HCT116 (cell line): ENCODE data around the gene PHACTR4. TPM values are rescaled to one million over a fixed set of nuclear protein-coding genes. Genes with fewer than 3 reads are reported as not detected.
A peak's percentile ranks its signal among the peaks of the same experiment; 100 is the strongest.

ENCODE experiments used
- ATAC-seq: fragments of 200-7000 bp; cut with Tn5 transposase; 2 replicates; pipeline ENCODE4 v1.9.1; 2020; ENCODE audit warnings: mild to moderate bottlenecking, moderate library complexity
- BruUV-seq: library from RNA; stranded (reverse); fragments of 400-500 nt; replicated peaks from 2 replicates; lab custom pipeline; 2021; lab: Mats Ljungman, UMichigan
- CTCF ChIA-PET: fragments of 300-600 bp; sonication (Branson Sonifier 250); formaldehyde crosslinking; loops from one replicate; lab custom pipeline; 2021; ENCODE audit warnings: antibody characterized with exemption; lab: Charles Lee
- POLR2A ChIA-PET: fragments of 300-600, 350-600 bp; sonication (Branson Sonifier 250); formaldehyde crosslinking; loops from one replicate; lab custom pipeline; 2021; ENCODE audit warnings: antibody characterized with exemption; lab: Charles Lee
- RAD21 ChIA-PET, 2 experiments: fragments of 300-600 bp; sonication (Branson Sonifier 250); formaldehyde crosslinking; loops; one replicate each; lab custom pipeline; 2023; ENCODE audit warnings: low total read pairs in 2 of 2; ENCODE audit not compliant: uncharacterized antibody in 2 of 2, unreplicated experiment in 2 of 2, low non-redundant PET in 1 of 2; lab: Charles Lee
- DNase-seq: peaks from one replicate; pipeline ENCODE4 v3.0.0-alpha.2; 2010; ENCODE audit warnings: low read depth, low spot score
- H2AFZ ChIP-seq: fragments of 200-600 bp; shearing (Covaris generic), sonication (generic); 2 replicates; pipeline ENCODE4 v1.6.1; 2017; ENCODE audit warnings: low read depth, mixed run types, mixed read lengths, antibody characterized with exemption, low read length; ENCODE audit not compliant: poor library complexity, severe bottlenecking
- H3K27ac ChIP-seq: 2 replicates; pipeline ENCODE4 v1.5.1; 2012; ENCODE audit warnings: low read depth, low read length
- H3K27me3 ChIP-seq: fragments of 200-600 bp; sonication (generic); 2 replicates; pipeline ENCODE4 v1.6.1; 2016; ENCODE audit warnings: mixed run types, low read length, mixed read lengths; ENCODE audit not compliant: insufficient read depth
- H3K36me3 ChIP-seq, 2 experiments: fragments of 200-500 bp in 1 of 2; fragments of 200-600 bp in 1 of 2; sonication (Bioruptor generic) in 1 of 2; sonication (generic) in 1 of 2; 2 replicates each; pipeline versions ENCODE4 v1.5.1 to v1.6.1; 2014 to 2016; ENCODE audit warnings: low read length in 2 of 2, inconsistent platforms in 1 of 2, mixed read lengths in 1 of 2, mixed run types in 1 of 2; ENCODE audit not compliant: insufficient read depth in 2 of 2, control insufficient read depth in 1 of 2
- H3K4me1 ChIP-seq, 2 experiments: fragments of 200-600 bp in 1 of 2; sonication (generic) in 1 of 2; 2 replicates each; pipeline versions ENCODE4 v1.5.1 to v1.6.1; 2012 to 2017; ENCODE audit warnings: low read length in 2 of 2, inconsistent platforms in 1 of 2, mild to moderate bottlenecking in 1 of 2, mixed read lengths in 1 of 2, mixed run types in 1 of 2, moderate library complexity in 1 of 2; ENCODE audit not compliant: insufficient read depth in 2 of 2, control insufficient read depth in 1 of 2
- H3K4me2 ChIP-seq: fragments of 200-600 bp; sonication (generic); 2 replicates; pipeline ENCODE4 v1.6.1; 2017; ENCODE audit warnings: mixed run types, low read length, mixed read lengths
- H3K4me3 ChIP-seq, 2 experiments: fragments of 200-600 bp in 1 of 2; sonication (generic) in 1 of 2; replicated peaks in 1 of 2; 2 replicates each; pipeline ENCODE4 v1.5.1; 2011 to 2016; ENCODE audit warnings: low read length in 2 of 2, control low read depth in 1 of 2, low read depth in 1 of 2, mild to moderate bottlenecking in 1 of 2, mixed read lengths in 1 of 2, mixed run types in 1 of 2
- H3K79me2 ChIP-seq: fragments of 200-600 bp; sonication (generic); 2 replicates; pipeline ENCODE4 v1.6.1; 2017; ENCODE audit warnings: mild to moderate bottlenecking, mixed run types, low read length, moderate library complexity, mixed read lengths; ENCODE audit not compliant: insufficient read depth
- H3K9ac ChIP-seq: fragments of 200-600 bp; sonication (generic); 2 replicates; pipeline ENCODE4 v1.6.1; 2016; ENCODE audit warnings: low read length, mixed read lengths
- H3K9me2 ChIP-seq: fragments of 200-600 bp; sonication (generic), shearing (Covaris generic); 2 replicates; pipeline ENCODE4 v1.6.1; 2017; ENCODE audit warnings: mixed run types, mild to moderate bottlenecking, moderate library complexity; ENCODE audit not compliant: insufficient read depth
- H3K9me3 ChIP-seq, 2 experiments: fragments of 200-500 bp in 1 of 2; fragments of 200-600 bp in 1 of 2; sonication (Bioruptor generic) in 1 of 2; sonication (generic) in 1 of 2; 2 replicates each; pipeline ENCODE4 v1.6.1; 2014 to 2017; ENCODE audit warnings: low read length in 2 of 2, mixed read lengths in 2 of 2, inconsistent platforms in 1 of 2, low read depth in 1 of 2, mild to moderate bottlenecking in 1 of 2, mixed run types in 1 of 2, moderate library complexity in 1 of 2; ENCODE audit not compliant: control insufficient read depth in 1 of 2, insufficient read depth in 1 of 2
- H4K20me1 ChIP-seq: fragments of 200-600 bp; sonication (generic), shearing (Covaris generic); 2 replicates; pipeline ENCODE4 v1.6.1; 2017; ENCODE audit warnings: mixed run types, mild to moderate bottlenecking, moderate library complexity; ENCODE audit not compliant: insufficient read depth
- CEBPB ChIP-seq: IDR thresholded peaks from 2 replicates; pipeline ENCODE4 v1.6.1; 2012; ENCODE audit warnings: low read depth
- EGR1 ChIP-seq: IDR thresholded peaks from 2 replicates; pipeline ENCODE4 v1.6.1; 2012; ENCODE audit warnings: low read depth
- ELF1 ChIP-seq: IDR thresholded peaks from 2 replicates; pipeline ENCODE4 v1.6.1; 2012; ENCODE audit warnings: low read depth, borderline replicate concordance
- EZH2phosphoT487 ChIP-seq: fragments of 200-600 bp; IDR thresholded peaks from 2 replicates; pipeline ENCODE4 v1.6.1; 2018; ENCODE audit warnings: antibody characterized with exemption, borderline replicate concordance
- JUND ChIP-seq: IDR thresholded peaks from 2 replicates; pipeline ENCODE4 v1.6.1; 2012
- MAX ChIP-seq: IDR thresholded peaks from 2 replicates; pipeline ENCODE4 v1.6.1; 2012
- POLR2AphosphoS5 ChIP-seq: IDR thresholded peaks from 2 replicates; pipeline ENCODE4 v1.6.1; 2011; ENCODE audit warnings: mild to moderate bottlenecking, low read depth, low read length, moderate library complexity
- RAD21 ChIP-seq: IDR thresholded peaks from 2 replicates; pipeline ENCODE4 v1.6.1; 2012; ENCODE audit warnings: low read depth, mild to moderate bottlenecking
- REST ChIP-seq: IDR thresholded peaks from 2 replicates; pipeline ENCODE4 v1.6.1; 2012; ENCODE audit warnings: low read depth
- SP1 ChIP-seq: IDR thresholded peaks from 2 replicates; pipeline ENCODE4 v1.6.1; 2012; ENCODE audit warnings: low read depth
- SRF ChIP-seq: IDR thresholded peaks from 2 replicates; pipeline ENCODE4 v1.6.1; 2012; ENCODE audit warnings: low read depth
- ZBTB33 ChIP-seq: IDR thresholded peaks from 2 replicates; pipeline ENCODE4 v1.6.1; 2011; ENCODE audit warnings: mild to moderate bottlenecking, low read length, moderate library complexity; ENCODE audit not compliant: insufficient replicate concordance; ENCODE audit errors: extremely low read depth
- ZFX ChIP-seq: fragments of 450-650 bp; IDR thresholded peaks from 2 replicates; pipeline ENCODE4 v1.6.1; 2017
- ZNF274 ChIP-seq: fragments of 200-500 bp; sonication (Bioruptor generic); IDR thresholded peaks from 2 replicates; pipeline ENCODE4 v1.6.1; 2014; ENCODE audit warnings: mild to moderate bottlenecking, low read depth, low read length, inconsistent platforms
- intact Hi-C: fragments of 100-400 bp; cut with micrococcal nuclease; formaldehyde crosslinking; loops from 2 replicates; pipeline ENCODE4 v1.10.0; 2022
- total RNA-seq: library from RNA; stranded (reverse); gene quantifications from one replicate; pipeline ENCODE4 v1.2.1, GENCODE V29; 2021; ENCODE audit not compliant: unreplicated experiment

Gene PHACTR4
- total RNA-seq, 1 experiment from 2014 or later: 36.0 TPM

GRCh38 chr1:28508435-28508754 is 138.9 kb downstream of the PHACTR4 start:
- peak overlapping the region; percentile 87 for H3K9ac ChIP-seq
- ATAC-seq: no peak
- peak overlapping the region; percentile 97 for H3K27ac ChIP-seq
- H3K4me2 ChIP-seq: peak overlapping the region; percentile 78
- H3K4me3 ChIP-seq: peak overlapping the region; percentile 82 to 94
- ChIA-PET RAD21 (no interaction called here), CTCF (interaction anchor here (0.5 to 1.1 kb wide), 2 partner anchors 79 to 99 kb away, joined by 3 to 4 read pairs; no protein-coding TSS in a partner anchor), POLR2A (interaction anchor here (0.8 to 5.8 kb wide), 12 partner anchors 21 to 273 kb away, joined by 3 to 48 read pairs (median 5); partner anchors contain the start of genes ATP5IF1 and TAF12)
- peaks cover 40% of the 10 kb centered on the region for H3K79me2 ChIP-seq
- no peak for DNase-seq
- intact Hi-C loops: loop anchor here (5.0 kb wide), 2 partner anchors 229 to 261 kb away; partner anchors contain the start of gene YTHDF2
- peaks cover 23 to 72% of the 10 kb centered on the region in 2 experiments for H3K4me1 ChIP-seq
- H4K20me1 ChIP-seq: peaks cover 17% of the 10 kb centered on the region; the same call in 1 of the 2 replicates
- H3K9me2 ChIP-seq: no peaks in the 10 kb centered on the region
- peaks cover 26 to 36% of the 10 kb centered on the region in 2 experiments for H3K36me3 ChIP-seq
- TF ChIP-seq POLR2AphosphoS5: peak; percentile 67
- no peak for TF ChIP-seq SRF
- no peaks in the 10 kb centered on the region for H3K9me3 ChIP-seq
- no peaks in the 10 kb centered on the region for H3K27me3 ChIP-seq
- no peak overlapping the region for H2AFZ ChIP-seq
- BruUV-seq: no TSS peak

GRCh38 chr1:28509705-28510272 is 140.2 kb downstream of the PHACTR4 start:
- Histone ChIP-seq H3K9ac (peak overlapping the region; percentile 87), H3K79me2 (peaks cover 35% of the 10 kb centered on the region)
- TF ChIP-seq EGR1: no peak
- peak; percentile 80 for TF ChIP-seq POLR2AphosphoS5
- TF ChIP-seq ELF1: no peak
- TF ChIP-seq MAX: no peak
- TF ChIP-seq SRF: no peak
- no peak for TF ChIP-seq ZFX
- TF ChIP-seq EZH2phosphoT487: no peak
- TF ChIP-seq SP1: no peak
- TF ChIP-seq ZNF274: no peak
- TF ChIP-seq JUND: no peak
- no peak for TF ChIP-seq CEBPB
- TF ChIP-seq REST: no peak
- TF ChIP-seq ZBTB33: peak; percentile 41
- TF ChIP-seq RAD21: no peak

More at GRCh38 chr1:28509705-28510272, 140.2 kb downstream of the PHACTR4 start:
- ChIA-PET CTCF (interaction anchor here (1.7 kb wide), 1 partner anchor 261 kb away, joined by 7 read pairs; no protein-coding TSS in a partner anchor), POLR2A (interaction anchor here (0.9 to 5.8 kb wide), 17 partner anchors 11 to 367 kb away, joined by 3 to 48 read pairs (median 5); partner anchors contain the start of genes ATP5IF1 and RNU11), RAD21 (no interaction called here)
- Histone ChIP-seq H3K4me3 (peak overlapping the region in 1 of 2 experiments; percentile 94; a peak in 2 of 4 replicates), H3K9me3 (no peaks in the 10 kb centered on the region), H4K20me1 (peaks cover 17% of the 10 kb centered on the region; the same call in 1 of the 2 replicates), H3K27me3 (no peaks in the 10 kb centered on the region), H2AFZ (no peak overlapping the region), H3K27ac (peak overlapping the region; percentile 97), H3K9me2 (no peaks in the 10 kb centered on the region), H3K4me1 (peaks cover 19 to 65% of the 10 kb centered on the region in 2 experiments), H3K36me3 (peaks cover 26 to 36% of the 10 kb centered on the region in 2 experiments), H3K4me2 (peak overlapping the region; percentile 78)
- BruUV-seq: no TSS peak
- ATAC-seq (peak; percentile 16), DNase-seq (no peak)
- intact Hi-C loops: loop anchor here (2.0 to 5.0 kb wide), 3 partner anchors 99 to 262 kb away; partner anchors contain the start of gene YTHDF2
